Muscle of leg (tissue), 11 donors: ENCODE results near the gene LPIN1. TPM values are rescaled to one million over a fixed set of nuclear protein-coding genes. Genes with fewer than 3 reads are reported as not detected.
A peak's percentile ranks its signal among the peaks of the same experiment; 100 is the strongest.

Experiments used
- DNase-seq: peaks from one replicate; pipeline ENCODE4 v3.0.0; 2013
- H3K27ac ChIP-seq: one replicate; pipeline ENCODE4 v1.5.1; 2013; ENCODE audit warnings: mild to moderate bottlenecking, low read length, control low read depth
- H3K27me3 ChIP-seq: one replicate; pipeline ENCODE4 v1.6.1; 2013; ENCODE audit warnings: low read length; ENCODE audit not compliant: control insufficient read depth, insufficient read depth
- H3K36me3 ChIP-seq: one replicate; pipeline ENCODE4 v1.6.1; 2013; ENCODE audit warnings: low read length; ENCODE audit not compliant: control insufficient read depth, insufficient read depth
- H3K4me1 ChIP-seq: one replicate; pipeline ENCODE4 v1.6.1; 2013; ENCODE audit warnings: low read length; ENCODE audit not compliant: control insufficient read depth, insufficient read depth
- H3K4me3 ChIP-seq: one replicate; pipeline ENCODE4 v1.5.1; 2013; ENCODE audit warnings: low read length, control low read depth
- H3K9me3 ChIP-seq: replicated peaks from 2 replicates; pipeline ENCODE4 v1.6.1; 2013; ENCODE audit warnings: low read depth, low read length; ENCODE audit not compliant: control insufficient read depth
- WGBS: methylation state at CpG from one replicate; pipeline ENCODE4 v1.1.5; 2013; ENCODE audit warnings: missing lambda C conversion rate; ENCODE audit not compliant: insufficient coverage; 5-methylcytosine and 5-hydroxymethylcytosine counted together
- polyA plus RNA-seq, 8 donors: library from polyadenylated mRNA; unstranded; fragments of 120-200 nt; gene quantifications; one replicate each; pipeline versions ENCODE4 v1.2.1 to v1.2.3, GENCODE V29; 2013; ENCODE audit warnings: inconsistent platforms in 1 of 8, low replicate concordance in 1 of 8; ENCODE audit not compliant: insufficient read length in 8 of 8, insufficient read depth in 1 of 8
- total RNA-seq: library from RNA; stranded (reverse); fragments of 120-200 nt; gene quantifications from one replicate; pipeline ENCODE4 v1.2.4, GENCODE V29; 2013

Gene LPIN1
- total and polyA plus RNA-seq, 9 donors: 12.9 to 20.2 (median 16.0) TPM

DNA sequence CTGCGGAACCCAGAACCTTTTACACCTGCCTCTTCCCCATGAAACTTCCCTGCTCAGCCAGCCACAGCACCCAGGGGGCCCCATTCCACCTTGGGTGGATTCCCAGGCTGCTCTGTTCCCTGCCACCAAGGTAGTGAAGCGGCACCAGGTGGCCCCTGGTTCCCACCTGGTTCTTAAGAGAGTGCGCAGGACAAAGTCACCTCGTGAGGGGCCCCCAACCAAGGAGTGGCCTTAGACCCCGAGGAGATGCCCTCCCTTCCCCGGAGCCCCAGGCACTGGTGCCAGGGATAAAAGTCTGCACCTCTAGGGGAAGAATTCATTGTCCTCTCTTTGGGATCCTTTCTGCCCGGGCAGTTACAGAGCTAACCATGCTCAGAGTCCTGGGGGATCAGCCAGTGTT, 3.1 kb upstream of the LPIN1 start:
- DNase-seq: no peak
- H3K4me3 ChIP-seq: no peak overlapping the region
- H3K36me3 ChIP-seq: no peaks in the 10 kb centered on the region
- peaks cover 36% of the 10 kb centered on the region for H3K4me1 ChIP-seq
- H3K27me3 ChIP-seq: no peaks in the 10 kb centered on the region
- H3K27ac ChIP-seq: peak overlapping the region; percentile 70
- no peaks in the 10 kb centered on the region for H3K9me3 ChIP-seq
- 54% methylated on average over 6 of the region's 7 CpGs for WGBS

DNA sequence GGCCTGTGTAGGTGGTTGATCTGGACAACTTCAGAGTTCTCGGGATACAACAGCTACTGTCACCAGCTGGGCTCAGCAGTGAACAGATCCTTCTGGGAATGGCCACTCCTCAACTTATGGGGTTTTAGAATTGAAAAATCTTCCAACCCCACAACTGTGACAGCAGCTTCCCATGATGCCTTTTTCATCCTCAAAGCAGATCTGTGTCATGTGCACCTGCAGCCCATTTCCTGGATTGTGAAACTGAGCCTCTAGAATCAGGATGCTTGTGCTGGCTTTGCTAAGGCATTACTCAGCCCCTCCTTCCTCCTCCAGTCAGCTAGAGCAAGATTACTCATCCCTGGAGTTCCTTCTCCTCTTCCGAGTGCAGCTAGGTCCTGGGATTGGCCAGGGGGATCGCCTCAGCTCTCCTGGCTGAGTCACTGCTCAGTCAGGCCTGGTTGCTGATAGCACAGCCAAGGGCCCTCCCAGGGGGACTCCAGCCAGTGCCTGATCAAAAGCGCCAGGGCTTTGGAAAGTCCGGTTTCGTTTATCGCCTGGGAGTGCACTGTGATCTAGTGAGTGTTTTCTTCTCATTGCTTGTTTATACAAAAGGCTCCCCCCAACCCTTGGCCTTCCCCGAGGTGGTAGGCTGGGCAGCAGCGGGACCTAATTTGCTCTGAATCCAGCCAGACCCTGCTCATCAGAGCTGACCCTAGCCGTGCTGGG, 2.4 kb upstream of the LPIN1 start:
- no peak overlapping the region for H3K4me3 ChIP-seq
- peaks cover 36% of the 10 kb centered on the region for H3K4me1 ChIP-seq
- 0% methylated on average over 2 of the region's 10 CpGs for WGBS

DNA sequence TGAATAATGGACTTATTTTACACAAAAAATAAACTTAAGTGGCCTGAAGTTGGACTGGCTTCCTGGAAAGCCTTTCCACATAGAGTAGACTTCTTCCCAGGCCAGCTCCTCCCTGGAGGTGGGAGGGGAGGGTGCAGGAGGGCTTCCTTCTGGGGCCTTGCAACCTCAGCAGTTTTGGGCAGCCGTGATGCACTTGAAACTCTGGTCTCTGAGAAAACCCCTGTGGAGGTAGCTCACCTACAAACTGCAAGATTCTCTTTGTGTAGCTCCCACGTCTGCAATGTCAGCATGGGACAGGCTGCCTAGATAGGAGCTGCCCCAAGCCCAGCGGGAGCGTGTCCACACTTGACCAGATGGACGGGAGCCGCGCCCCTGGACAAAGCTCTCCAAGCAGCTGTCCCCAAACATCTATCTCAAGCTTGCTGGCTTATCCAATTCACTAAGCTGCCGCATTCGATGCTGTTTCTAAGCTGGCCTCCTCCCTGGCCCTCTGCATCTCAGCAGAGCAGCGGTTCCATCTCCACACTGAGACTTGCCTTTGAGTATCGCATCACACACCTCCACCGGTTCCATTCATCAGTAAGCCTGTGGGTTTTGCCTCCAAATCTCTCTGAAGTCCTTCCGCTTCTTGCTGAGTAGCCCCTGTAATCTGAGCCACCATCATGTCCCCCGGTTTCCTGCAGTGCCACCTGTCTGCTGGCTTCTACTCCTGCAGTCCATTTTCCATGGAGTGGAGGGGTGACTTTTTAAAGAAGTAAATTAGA, 1.6 kb upstream of the LPIN1 start:
- Histone ChIP-seq H3K27ac (peak overlapping the region; percentile 70), H3K4me1 (peaks cover 43% of the 10 kb centered on the region), H3K9me3 (no peaks in the 10 kb centered on the region), H3K36me3 (no peaks in the 10 kb centered on the region), H3K4me3 (no peak overlapping the region), H3K27me3 (no peaks in the 10 kb centered on the region)
- peak; percentile 78 for DNase-seq
- 44% methylated on average over 13 of the region's 14 CpGs for WGBS

More for the DNA sequence above, 2.4 kb upstream of the LPIN1 start:
- H3K9me3 ChIP-seq: no peaks in the 10 kb centered on the region
- peak overlapping the region; percentile 70 for H3K27ac ChIP-seq
- no peaks in the 10 kb centered on the region for H3K36me3 ChIP-seq
- no peaks in the 10 kb centered on the region for H3K27me3 ChIP-seq
- peak; percentile 98 for DNase-seq

DNA sequence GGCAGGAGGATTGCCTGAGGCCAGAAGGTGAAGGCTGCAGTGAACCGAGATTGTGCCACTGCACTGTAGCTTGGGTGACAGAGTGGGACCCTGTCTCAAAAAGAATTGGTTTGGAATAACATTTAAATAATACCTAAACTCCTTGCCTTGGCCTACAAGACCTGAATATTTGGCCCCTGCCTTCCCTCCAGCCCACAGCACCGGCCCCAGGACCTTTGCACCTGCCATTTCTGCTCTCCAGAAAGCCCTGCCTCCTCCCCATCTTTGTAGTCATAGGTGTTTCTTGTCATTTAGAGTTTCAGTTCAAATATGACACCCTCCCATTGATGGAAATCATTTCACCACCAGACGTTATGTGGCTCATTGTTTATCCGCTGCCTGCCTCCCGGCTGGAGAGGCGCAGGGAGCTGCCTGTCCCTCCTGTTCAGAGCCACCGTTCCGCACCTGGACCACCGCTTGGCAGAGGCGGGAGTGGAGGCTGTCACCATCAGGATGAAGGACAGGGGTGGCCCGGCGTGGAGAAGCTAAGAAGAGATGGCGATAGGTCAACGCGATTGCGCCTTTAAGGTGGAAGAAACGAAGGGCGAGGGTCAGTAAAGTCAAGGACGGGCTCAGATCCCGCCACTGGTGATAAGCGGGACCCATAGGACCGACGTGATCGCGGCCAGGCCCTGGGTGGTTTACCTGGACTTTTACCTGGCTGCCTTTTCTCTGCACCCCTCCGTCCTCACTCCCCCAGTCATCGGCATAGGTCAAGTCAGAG, 638 bp upstream of the LPIN1 start:
- 57% methylated on average over 20 of the region's 27 CpGs for WGBS
- H3K4me3 ChIP-seq: peak overlapping the region; percentile 37
- H3K9me3 ChIP-seq: no peaks in the 10 kb centered on the region
- peaks cover 47% of the 10 kb centered on the region for H3K4me1 ChIP-seq
- H3K27ac ChIP-seq: peak overlapping the region; percentile 69
- H3K36me3 ChIP-seq: no peaks in the 10 kb centered on the region
- no peak for DNase-seq
- H3K27me3 ChIP-seq: no peaks in the 10 kb centered on the region

DNA sequence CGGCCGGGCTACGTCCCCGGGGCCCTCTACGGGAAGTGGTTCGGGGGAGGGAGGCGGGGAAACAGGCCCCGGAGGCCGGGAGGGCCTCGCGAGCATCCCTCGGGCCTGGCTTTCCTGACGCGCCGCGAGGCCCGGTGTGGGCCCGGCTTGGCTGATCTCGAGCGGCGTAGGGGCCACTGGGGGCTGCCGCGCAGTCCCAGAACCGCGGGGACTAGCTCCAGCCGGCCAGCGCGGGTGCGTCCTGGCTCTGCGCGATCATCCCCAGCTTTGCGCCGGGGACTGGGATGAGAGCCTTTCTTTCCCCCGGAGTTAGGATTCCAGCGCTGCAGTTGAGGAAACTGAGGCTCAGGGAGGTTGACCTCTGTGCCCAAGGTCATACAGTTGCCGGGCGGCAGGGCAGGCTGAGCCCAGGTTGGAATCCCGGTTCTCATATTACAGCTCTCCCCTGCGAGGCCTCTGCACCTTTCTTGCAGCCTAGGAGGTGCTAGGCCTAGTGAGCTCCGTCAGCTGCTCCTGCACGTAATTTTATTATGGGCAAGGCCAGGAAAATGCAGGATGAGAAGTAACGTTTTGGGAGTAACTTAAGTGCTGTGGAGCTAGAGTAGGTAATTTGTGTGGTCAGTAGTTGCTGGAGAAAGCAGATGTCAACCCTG, 501 bp downstream of the LPIN1 start:
- Histone ChIP-seq H3K27me3 (no peaks in the 10 kb centered on the region), H3K4me3 (peak overlapping the region; percentile 76), H3K9me3 (no peaks in the 10 kb centered on the region), H3K36me3 (no peaks in the 10 kb centered on the region), H3K4me1 (peaks cover 49% of the 10 kb centered on the region), H3K27ac (peak overlapping the region; percentile 60)
- peak; percentile 57 for DNase-seq
- under 1% methylated on average over 40 of the region's 42 CpGs for WGBS

DNA sequence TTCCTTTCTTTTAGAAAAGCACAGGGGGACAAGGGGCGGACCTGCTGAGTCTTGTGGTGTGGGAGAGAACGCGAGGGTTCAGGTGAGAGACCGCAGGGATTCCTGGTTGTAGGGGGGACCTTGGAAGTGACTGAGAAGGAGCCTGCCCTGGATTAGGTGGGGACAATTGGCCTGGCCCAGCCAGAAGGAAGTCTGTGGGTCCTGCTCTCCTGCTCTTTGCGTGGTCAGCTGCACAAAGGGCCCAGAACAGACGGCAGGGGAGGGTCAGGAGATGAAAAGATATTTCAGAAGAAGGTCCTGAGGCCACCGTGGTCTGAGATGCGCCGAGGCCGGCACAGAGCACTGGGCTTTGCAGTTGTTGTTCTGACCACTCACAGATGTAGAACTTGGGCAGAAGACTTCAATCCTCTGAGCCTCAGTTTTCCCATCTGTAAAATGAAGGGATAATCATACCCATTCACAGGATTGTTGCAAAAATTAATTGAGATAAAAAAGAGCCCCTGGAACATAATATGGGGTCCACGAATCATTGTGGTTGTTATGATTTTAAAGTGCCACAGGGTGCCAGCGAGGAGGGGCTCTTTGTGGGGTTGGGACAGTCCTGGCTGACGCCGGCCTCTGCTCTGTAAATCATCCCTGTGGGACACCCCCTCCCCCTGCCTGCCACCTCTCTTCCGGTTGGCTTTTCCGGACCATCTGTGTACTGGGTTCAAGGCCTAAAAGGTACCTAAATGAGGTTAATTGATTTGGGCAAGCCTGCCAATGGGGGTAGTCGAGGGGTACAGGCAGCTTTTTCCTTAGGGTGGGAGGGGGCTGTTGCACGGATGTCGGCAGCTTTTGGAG, 1.8 kb downstream of the LPIN1 start:
- no peak for DNase-seq
- H3K4me3 ChIP-seq: no peak overlapping the region
- no peaks in the 10 kb centered on the region for H3K27me3 ChIP-seq
- 68% methylated on average over 12 of the region's 19 CpGs for WGBS
- H3K9me3 ChIP-seq: no peaks in the 10 kb centered on the region
- no peak overlapping the region for H3K27ac ChIP-seq
- peaks cover 55% of the 10 kb centered on the region for H3K4me1 ChIP-seq
- no peaks in the 10 kb centered on the region for H3K36me3 ChIP-seq

DNA sequence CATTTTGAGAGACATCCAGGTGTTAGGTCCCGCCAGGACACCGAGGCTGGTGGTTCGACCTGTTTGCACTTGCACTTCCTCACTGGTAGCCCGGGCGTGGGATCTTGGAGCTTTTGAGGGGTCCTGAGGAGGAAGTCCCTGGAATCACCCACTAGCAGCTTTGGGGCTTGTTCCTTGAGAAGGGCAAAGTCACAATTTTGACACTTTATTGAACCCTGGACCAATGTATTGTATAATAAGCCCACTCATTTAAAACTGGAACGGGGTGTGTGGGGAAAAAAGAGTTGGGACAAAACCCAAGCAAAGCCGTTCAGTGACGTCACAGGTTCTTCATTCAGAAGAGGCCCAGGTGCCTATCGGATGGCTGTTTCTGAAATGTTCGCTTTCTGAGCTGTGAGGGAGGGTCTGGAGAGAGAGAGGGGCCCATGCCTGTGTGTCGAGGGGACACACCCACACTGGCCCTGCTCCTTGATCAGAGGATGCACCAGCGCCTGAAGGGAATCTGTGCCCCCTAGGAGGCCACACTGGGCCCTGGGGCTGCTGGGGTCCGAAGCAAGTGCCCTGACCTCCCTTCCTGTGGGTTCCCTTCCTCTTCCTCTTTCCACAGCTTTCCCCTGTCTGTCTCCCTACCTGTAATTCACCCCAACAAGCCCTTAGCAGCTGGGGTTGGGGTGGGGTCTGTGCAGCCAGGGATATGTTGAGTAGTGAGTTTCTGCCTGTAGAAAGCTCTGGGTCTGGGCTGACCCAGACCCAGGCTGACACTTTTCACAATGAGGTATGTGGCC, 2.6 kb downstream of the LPIN1 start:
- no peaks in the 10 kb centered on the region for H3K27me3 ChIP-seq
- H3K4me3 ChIP-seq: no peak overlapping the region
- no peaks in the 10 kb centered on the region for H3K36me3 ChIP-seq
- peaks cover 52% of the 10 kb centered on the region for H3K4me1 ChIP-seq
- 59% methylated on average over 5 of the region's 13 CpGs for WGBS
- DNase-seq: no peak
- H3K27ac ChIP-seq: no peak overlapping the region
- H3K9me3 ChIP-seq: no peaks in the 10 kb centered on the region

DNA sequence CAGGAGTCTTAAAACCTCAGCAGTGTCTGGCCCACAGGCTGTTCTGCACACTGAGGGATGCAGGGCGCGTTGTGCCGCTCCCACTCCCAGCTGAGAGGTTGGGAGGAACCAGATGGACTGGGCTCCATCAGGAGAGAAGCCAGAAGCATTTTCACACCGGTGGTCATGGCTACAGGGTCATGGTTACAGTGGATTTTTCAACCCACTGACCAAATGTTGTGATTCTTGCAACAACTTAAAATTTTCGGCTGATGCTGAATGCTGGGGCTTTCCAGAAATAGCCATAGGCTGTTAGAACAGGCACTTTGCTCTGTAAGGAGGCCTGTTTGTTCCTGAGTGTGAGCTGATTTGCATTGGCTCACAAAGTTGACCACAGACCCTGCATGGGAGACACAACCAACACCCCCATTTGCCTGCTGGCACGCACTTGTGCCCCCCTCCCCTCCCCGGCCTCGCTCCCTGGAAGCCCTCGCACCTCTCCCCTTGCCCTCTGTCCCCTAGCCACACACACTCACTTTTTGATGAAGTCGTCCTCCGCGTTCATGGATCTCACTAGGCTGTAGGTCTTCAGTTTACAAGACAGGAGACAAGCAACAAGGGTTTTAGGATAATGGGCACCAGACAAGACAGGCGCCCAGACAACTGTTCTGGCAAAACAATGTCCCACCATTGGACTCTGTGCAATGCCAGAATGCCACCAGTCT, 3.4 kb downstream of the LPIN1 start:
- 55% methylated on average over 13 of the region's 13 CpGs for WGBS
- no peak overlapping the region for H3K27ac ChIP-seq
- H3K4me3 ChIP-seq: no peak overlapping the region
- DNase-seq: no peak
- no peaks in the 10 kb centered on the region for H3K36me3 ChIP-seq
- H3K27me3 ChIP-seq: no peaks in the 10 kb centered on the region
- H3K4me1 ChIP-seq: peaks cover 51% of the 10 kb centered on the region
- H3K9me3 ChIP-seq: no peaks in the 10 kb centered on the region
